ENCODE results near the gene TMEM179.

Gene TMEM179

GRCh38 chr14:104598910-104599273, 5.7 kb downstream of the TMEM179 start:
- no peak for DNase-seq (ENCODE audit: low read depth in 2 of 2)

GRCh38 chr14:104598039-104598909, 6.3 kb downstream of the TMEM179 start:
- DNase-seq (ENCODE audit: low read depth in 2 of 2): no peak

GRCh38 chr14:104597576-104597975, 7.0 kb downstream of the TMEM179 start:
- no peak for DNase-seq (ENCODE audit: low read depth in 2 of 2)

- no peak for DNase-seq (ENCODE audit: low read depth in 2 of 2)
Measured at GRCh38 chr14:104596927-104597351, 7.6 kb downstream of the TMEM179 start.

- DNase-seq (ENCODE audit: low read depth in 2 of 2): no peak
Measured at GRCh38 chr14:104596451-104596918, 8.1 kb downstream of the TMEM179 start.

GRCh38 chr14:104595911-104596450, 8.6 kb downstream of the TMEM179 start:
- DNase-seq (ENCODE audit: low read depth in 2 of 2): no peak

- no peak for DNase-seq (ENCODE audit: low read depth in 2 of 2)
Measured at GRCh38 chr14:104595116-104595675, 9.4 kb downstream of the TMEM179 start.

GRCh38 chr14:104594310-104595046, 10.1 kb downstream of the TMEM179 start:
- DNase-seq (ENCODE audit: low read depth in 2 of 2): no peak

- no peak for DNase-seq (ENCODE audit: low read depth in 2 of 2)
Measured at GRCh38 chr14:104593710-104594136, 10.8 kb downstream of the TMEM179 start.

- no peak for DNase-seq (ENCODE audit: low read depth in 2 of 2)
Measured at GRCh38 chr14:104593241-104593701, 11.3 kb downstream of the TMEM179 start.

GRCh38 chr14:104592785-104593184, 11.8 kb downstream of the TMEM179 start:
- no peak for DNase-seq (ENCODE audit: low read depth in 2 of 2)

- no peak for DNase-seq (ENCODE audit: low read depth in 2 of 2)
Measured at GRCh38 chr14:104592292-104592672, 12.3 kb downstream of the TMEM179 start.

GRCh38 chr14:104591506-104592291, 12.9 kb downstream of the TMEM179 start:
- DNase-seq (ENCODE audit: low read depth in 2 of 2): no peak

GRCh38 chr14:104591031-104591430, 13.5 kb downstream of the TMEM179 start:
- no peak for DNase-seq (ENCODE audit: low read depth in 2 of 2)

GRCh38 chr14:104590240-104590965, 14.2 kb downstream of the TMEM179 start:
- no peak for DNase-seq (ENCODE audit: low read depth in 2 of 2)

- no peak for DNase-seq (ENCODE audit: low read depth in 2 of 2)
Measured at GRCh38 chr14:104589338-104590195, 15.0 kb downstream of the TMEM179 start.

GRCh38 chr14:104588066-104588857, 16.3 kb downstream of the TMEM179 start:
- no peak for DNase-seq (ENCODE audit: low read depth in 2 of 2)

GRCh38 chr14:104587641-104588040, 16.9 kb downstream of the TMEM179 start:
- DNase-seq (ENCODE audit: low read depth in 2 of 2): no peak
